Activated gamma-delta T cell treated with anti-CD3 and anti-CD28 coated beads, Interleukin-2, amount 50 U/mL, for 16 hours (primary cell): Measurements from ENCODE around the gene PEX11B.

ENCODE experiments used
- DNase-seq: peaks from one replicate; pipeline ENCODE4 v3.0.0-alpha.2; 2020; ENCODE audit warnings: low read depth

The PEX11B gene, protein sequence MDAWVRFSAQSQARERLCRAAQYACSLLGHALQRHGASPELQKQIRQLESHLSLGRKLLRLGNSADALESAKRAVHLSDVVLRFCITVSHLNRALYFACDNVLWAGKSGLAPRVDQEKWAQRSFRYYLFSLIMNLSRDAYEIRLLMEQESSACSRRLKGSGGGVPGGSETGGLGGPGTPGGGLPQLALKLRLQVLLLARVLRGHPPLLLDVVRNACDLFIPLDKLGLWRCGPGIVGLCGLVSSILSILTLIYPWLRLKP

DNA sequence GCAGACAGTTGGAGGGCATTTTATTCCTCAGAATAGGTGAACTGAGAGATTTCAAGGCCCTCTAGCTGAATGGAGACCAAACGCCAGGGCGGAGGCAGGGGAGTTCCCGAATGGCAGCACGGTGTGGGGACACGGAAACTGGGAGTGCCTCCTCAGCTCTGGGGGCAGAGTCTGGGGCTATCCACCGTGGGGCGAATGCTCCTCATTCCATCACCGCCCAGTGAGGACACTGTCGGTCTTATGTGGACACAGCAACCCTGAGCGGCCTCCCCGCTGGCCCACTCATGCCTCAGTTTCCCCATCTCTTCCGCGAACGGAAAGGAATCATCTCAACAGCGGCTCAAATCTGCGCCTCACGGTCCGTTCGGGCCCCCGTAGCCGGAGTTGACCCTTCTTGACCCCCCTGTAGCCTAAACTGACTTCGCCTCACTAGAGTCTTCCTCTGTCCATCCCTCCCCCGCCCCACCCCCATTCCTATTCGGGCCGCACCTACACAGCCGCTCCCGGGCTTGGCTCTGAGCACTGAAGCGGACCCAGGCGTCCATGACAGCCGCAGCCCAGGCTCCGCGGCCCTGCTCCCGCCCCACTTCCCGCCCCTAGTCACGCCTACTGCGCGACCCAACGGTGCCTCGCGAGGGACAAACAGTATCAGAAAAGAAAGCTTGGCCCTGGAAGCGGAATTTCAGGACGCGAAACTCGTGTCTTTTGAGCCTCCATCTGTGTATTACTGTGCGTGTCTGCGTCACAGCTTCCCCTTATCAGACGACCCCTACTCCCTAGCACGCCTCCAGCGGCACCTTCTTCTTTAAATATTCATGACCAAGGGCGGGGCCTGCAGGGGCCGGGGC, at the start of gene PEX11B:
TSS of gene PEX11B (minus strand) at position 574 of the 848 bp plus-strand sequence. CDS start at position 545, 29 bp downstream.
- peak; percentile 90 for DNase-seq

DNA sequence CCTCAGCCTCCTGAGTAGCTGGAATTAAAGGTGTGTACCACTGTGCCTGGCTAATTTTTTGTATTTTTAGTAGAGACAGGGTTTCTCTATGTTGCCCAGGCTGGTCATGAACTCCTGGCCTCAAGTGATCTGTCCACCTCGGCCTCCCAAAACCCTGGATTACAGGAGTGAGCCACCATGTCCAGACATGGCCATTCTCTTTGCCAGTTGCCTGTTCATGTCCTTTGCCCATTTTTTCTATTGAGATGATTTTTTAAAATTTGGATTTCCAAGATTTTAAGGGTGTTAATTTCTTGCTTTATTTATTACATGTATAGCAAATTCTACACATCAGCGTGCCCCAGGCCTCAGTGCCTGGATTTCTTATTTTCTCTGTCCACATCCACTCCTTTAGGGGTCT, 48.8 kb upstream of the PEX11B start:
- DNase-seq: no peak

DNA sequence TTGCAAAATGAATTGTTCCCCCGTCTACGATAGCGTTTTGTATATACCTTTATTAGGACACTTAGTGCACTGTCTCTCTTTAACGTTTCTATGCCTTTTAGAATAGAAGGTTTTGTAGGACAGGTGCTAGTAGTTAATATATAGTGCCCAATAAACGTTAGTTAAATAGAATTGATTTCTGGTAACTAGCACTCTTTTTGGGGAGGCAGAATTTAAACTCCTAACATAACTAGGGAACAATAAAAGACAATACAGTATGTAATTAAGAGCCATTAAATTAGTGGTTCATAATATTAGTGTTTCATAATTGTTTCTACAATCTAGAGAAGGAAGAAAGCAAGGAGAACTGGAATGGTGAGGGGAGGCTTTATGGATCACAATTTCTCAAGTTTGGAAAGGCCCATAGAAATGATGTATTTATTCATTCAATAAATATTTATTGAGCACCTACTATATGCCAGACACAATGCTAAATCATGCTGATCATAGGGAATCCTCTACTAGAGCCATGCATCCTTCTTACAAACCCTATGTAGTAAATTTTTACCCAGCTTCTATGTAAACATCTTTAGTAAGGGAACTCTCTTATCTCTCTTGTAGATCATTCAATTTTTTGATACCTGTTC, 46.7 kb upstream of the PEX11B start:
- DNase-seq: no peak

DNA sequence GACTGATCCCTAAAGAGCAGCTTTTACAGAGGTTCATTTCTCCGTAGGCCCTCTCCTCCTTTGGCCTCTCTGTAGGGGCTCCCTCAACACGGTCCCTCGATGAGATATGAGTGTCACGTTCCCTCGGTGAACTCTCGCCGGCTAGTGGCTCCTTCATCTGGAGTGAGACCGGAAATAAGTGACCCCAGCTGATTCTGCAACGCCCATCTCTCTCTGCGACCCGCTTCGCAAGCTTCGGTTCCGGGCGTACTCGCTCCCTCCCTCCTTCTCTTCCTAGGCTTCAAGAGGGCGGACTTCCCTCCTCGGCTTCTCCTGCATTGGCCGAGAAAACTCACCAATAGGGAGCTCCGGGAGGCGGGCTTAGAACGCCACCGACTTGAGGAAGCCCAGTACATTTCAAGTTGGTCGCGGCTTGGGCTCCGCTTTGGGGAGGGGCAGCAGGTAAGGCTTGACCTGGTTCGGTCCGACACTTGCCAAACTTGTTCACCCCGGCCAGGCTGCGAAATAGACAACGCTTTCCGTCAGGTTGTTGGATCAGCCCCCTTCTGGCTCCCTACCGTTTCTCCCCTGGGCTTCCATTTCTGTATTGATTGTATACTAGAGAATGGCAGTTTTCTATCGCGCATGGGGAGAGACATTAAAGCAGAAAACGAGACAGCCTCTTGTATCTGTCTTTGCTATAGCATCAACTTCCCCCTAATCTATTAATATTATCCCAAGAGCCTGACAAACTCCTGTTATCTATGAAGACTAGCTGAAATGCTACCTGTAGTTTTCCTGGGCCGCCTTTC, 46.0 kb upstream of the PEX11B start, which contains the start of the genes ANKRD34A and POLR3GL:
TSS of gene ANKRD34A (minus strand) at position 248 of the 791 bp plus-strand sequence. CDS start 2,816 bp downstream, outside the sequence.
TSS of gene POLR3GL (plus strand) at position 363 of the 791 bp plus-strand sequence. CDS start 10,176 bp downstream, outside the sequence.
- peak; percentile 85 for DNase-seq

DNA sequence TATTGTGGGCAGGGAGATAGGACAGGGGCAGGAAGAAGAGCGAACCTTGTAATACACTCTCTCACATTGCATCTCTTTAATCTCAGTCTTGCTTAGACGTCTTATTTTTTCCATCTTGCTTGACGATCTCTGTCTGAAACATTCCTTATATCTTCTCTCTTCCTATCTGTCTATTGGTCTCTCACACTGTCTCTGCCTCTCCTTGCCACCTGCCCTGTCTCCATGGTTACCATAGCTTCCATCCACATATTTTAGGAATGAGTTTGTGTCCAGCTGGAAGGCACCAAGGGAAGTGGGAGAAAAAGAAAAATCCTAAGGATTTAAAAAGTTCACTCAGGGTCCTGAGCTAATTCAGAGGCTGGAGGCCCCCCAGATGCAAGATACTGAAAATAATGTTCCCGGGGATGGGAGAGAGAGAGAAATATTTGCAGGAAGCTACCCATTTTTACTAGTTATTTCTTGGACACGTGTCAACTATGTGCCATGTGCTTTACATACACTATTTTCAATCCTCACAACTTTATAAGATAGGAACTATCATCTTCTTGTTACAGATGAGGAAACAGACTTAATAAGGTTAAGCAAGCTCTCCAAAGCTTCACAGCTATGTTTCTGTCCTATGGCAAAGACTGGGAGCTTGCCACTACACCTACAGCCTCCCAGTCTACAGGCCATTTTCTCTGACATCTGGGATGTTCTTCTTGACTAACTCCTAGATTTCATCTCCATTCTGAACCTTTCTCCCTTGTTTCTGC, 44.9 kb upstream of the PEX11B start:
- DNase-seq: no peak

DNA sequence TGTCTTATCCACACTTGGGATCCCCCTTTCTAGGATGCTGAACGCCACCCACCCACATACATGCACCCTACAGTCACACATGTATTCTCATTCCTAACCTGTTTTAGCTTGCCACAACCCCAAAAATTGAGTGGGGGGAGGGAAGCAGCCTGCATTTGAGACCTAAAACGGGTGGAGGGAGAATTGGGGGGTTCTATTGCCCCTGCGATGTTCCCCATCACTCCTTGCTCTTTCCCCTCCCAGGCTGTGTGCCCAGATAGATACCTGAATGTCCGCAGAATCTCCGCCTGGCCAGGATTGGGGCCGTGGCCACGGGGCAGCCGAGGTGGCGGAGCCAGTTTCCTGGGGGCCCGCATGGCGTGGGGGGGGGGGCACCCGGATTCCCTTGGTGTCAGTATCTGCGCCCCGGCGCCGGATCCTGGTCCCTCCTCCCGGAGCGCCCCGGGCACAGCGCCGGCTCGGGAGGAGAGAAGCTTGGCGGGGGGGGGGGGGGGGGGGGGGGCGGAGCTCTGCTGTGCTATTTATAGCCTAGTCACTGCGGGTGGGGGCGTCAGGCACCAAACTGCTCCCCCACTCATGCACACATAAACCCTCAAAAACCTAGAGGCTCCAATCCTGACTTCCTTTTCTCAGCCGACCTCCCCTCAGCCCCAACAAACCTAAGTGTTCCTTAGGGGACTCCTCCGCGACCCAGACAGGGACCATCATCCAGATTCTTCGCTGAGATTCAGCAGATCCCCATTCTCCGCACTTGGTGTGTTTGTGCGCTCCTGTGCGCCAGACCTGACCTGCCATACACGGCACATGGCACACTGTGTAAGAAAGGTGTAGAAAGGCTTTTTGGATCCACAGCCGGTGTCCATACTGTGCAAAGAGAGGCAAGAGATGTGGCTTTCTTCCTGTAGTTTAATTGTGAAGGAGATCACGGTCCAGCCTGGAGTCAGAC, 43.9 kb upstream of the PEX11B start:
- no peak for DNase-seq

DNA sequence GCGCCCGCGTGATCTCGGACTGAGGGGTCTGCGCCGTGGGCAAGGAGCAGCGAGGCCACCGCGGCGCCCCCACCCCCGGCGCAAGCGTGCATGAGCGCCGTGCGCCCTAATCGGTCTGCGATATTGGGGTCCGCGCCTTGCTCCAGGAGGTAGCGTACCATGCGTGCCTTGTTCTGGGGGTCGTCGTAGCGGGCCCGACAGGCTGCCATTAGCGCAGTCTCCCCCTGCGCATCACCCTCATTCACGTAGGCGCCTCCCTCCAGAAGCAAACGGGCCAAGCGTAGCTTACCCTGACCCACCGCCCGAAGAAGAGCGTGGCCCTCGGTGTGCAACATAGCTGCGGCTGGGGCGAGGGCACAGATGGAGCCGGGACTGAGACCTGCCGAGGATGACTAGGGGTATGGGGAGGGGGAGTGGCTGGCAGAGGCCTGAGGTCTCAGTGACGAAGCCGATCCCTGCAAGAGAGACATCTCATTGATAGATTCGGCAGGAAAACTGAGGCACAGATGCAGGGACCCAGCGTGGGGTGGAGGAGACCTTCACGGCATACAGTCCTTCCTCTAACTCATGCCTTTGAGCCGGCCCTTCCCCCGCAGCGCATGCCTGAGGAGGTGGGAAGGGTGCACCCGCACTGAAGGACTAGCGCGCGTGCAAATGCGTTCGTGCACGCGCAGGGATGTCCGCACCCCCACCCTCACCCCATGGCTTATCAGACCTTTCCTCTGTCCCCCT, 43.1 kb upstream of the PEX11B start:
- DNase-seq: no peak

DNA sequence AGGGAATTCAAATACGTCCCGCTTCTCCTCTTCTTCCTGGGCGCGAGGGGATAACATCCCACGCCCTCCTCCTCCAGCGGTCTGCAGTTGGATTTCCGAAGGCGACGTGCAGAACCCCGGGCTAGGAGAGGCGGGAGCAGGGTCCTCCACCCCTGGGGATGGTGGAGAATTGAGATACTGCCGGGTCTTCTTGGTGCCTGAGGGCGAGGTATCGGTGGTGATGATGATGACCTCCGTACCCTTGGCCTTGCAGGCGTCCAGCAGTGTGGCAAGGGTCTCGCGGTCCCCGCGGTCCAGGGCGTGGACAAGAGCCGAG, 42.5 kb upstream of the PEX11B start:
- DNase-seq: no peak

DNA sequence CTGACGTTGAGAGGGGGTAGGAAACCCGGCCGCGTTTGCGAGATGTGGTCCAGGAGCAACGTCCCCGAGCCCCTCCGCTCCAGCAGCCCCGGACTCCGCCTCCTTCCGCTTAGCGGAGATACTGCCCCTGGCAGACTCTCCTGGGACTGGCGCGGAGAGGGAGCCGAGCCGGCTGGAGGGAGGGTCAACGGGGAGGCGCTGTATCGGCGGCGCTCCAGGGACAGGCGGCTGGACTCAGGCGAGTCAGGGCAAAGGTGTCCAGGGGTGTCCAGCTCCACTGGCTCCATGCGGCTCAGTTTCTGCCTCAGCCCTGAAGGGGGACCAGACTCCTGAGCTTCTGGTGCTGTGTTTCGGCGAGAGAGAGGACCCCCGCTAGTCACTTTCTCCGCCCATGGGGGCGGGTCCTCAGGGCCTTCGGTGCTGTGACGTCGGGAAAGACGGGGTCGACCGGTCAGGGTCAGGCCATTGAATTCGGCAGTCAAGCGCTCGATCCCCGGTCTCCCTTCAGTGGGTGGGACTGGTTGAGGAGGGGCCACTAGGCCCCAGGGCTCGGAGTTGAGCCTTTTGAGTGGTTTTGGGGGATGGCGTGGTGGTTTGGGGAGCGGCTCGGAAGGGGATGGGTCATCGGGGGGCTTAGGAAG, 42.1 kb upstream of the PEX11B start:
- DNase-seq: no peak

DNA sequence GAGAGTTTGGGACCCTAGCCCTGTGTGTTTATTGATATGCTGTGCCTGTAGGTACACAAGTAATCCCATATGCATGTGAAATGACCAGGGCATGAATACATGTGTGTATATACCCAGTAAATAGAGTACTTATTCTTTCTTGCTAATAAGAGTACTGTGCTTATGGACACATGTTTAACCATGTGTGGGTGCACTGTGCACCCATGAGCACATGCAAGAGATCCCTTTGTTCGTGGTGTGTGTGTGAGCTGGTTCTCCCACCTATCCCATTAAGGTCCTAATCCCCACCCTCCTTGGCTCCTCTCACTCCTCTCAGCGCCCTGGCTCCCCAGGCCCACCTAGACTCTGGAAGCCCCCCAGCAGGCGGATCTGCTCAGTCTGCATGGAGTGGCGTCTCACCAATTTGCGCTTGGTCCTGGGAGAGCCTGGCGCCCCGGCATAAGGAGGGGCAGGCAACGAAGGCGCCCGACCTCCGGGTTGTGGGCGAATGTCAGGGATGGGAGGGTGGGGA, 41.5 kb upstream of the PEX11B start:
- DNase-seq: no peak

DNA sequence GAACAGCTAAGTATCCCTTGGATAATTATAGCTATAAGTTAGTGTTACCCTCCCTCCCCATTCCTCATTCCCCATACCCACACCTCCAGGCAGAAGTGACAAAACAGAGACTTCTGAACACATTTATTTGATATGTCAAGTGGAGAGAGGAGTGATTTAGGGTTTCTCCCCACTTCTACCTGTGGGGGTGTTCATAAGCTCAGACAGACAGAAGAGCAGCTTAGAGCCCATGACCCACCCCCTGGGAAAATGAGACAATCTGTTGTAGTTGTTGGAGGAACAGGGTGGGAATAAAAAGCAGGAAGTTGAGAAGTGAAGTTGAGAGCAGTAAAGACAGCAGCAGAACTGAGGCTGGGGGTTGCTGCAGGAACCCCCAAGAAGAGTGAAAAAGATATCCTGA, 40.8 kb upstream of the PEX11B start:
- DNase-seq: no peak

DNA sequence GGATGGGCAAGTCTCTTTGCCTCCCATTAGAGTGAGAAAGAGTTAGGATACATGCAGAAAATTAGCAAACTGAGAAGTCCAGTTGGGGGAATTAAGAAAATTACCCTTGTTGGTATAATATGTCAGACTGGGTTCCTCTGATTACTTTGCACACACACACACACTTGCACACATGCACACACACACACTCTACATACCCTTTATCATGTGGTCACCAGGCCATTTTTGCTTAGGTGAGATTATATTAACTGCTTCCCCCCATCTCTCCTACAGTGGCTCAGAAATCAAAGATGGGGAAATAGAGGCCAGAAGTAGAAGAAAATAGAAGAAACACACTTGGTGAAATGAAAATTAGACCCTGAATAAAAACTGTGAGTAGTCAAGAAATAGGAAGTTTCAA, 40.2 kb upstream of the PEX11B start:
- DNase-seq: no peak

DNA sequence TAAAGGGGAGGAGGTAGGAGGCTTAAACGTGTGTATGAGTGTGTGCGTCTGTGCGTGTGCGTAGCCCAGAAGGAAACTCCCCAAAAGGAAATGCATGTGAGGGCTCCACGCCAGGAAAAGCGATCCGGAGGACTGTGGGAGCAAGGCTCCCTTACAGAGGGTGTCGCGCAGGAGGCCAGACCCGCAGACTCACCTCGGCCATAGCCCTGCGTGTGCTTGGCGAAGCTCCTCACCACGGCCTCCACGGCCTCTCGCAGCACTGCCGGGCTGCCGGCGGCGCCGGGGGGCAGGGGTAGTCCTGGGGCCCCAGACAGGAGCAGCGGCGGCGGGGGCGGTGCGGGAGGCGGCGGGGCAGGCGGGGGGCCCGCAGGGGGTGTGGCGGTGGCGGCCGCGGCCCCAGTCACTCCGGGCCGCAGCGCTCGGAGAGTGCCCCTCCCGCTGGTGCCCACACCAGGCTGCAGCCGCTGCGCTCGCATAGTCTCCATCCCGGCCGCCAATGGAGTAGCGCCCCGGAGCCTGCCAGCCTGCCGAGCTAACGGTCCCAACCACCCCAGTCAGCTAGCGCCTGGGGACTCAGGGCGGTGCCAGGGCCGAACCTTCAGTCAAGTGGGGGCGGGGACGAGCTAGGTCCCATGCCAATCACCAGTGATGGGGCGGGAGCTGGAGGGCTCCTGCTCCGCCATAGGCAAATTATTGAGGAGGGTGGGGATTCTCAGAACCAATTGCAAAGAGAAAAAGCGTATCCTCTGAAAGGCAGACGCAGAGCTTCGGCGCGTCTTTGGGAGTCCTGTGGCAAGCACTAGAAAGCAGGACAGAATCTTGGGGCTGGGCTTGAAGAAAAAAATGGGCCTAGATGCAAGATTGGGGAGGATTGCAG, 39.2 kb upstream of the PEX11B start, which contains the start of gene LIX1L:
TSS of gene LIX1L (minus strand) at position 575 of the 877 bp plus-strand sequence. CDS start at position 485, 90 bp downstream.
- DNase-seq: peak; percentile 93

DNA sequence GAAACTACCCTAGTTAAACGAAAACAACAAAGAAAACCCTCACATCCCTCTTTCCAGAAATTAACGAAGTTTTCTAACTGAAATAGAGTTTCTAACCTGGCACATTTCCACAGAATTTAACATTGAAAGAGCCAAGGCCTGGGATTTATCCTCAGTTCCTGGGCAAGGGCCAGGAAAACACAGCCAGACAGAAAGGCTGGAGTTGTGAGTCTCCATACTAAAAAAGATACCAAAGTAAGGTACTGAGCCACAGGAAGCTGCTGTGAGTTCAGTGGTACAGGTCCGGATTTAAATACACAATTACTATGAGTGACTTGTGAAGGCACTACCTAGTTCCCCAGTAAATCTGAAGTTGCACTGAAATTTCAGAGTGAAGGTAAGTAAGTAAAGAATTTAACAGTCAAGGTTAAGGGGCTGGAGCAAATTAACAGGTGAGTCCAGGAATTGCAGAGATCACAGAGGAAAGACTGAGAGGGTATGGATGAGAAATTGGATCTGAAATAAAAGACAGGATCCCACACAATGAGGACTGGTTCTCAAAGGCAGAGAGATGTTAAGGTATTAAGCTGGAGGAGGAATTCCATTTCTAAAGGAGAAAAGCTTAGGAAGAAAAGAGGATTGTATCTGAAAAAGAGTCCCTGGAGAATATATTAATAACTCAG, 38.4 kb upstream of the PEX11B start:
- no peak for DNase-seq

DNA sequence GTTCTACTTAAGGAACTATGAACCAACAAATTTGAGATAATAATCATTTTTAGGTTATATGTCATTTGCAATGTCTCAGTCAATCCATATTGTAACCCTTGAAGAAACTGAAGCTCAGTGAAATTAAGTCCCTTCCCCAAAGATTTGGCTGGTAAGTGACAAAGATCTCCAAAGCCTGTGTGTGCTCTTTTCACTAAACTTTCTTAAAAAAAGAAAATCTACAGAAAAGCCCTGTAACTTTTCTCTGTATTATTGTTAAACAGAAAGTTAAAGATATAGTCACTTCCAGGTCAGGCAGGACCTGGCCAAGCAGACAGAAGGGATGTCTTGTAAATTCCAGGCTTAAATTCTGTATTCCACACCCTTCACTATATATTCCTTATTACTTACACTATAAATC, 37.8 kb upstream of the PEX11B start:
- DNase-seq: no peak

DNA sequence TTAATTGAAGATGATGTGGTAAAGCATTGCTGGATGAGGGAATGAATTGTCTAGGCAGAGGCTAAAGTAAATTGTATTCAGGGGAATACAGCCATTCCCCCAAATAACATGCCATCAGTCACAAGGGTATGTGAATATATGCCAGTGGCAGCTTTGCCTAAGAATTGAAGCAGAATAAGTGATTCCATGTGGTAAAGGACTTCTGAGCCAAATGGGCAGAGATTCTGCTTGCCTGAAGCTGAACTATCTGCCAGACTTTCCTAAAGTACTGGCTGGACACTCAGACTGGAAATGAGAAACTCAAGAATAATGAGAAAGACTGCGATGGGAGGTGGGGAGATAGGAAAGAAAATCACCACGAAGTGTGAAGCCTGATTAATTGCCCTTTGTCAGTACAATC, 36.9 kb upstream of the PEX11B start:
- no peak for DNase-seq

DNA sequence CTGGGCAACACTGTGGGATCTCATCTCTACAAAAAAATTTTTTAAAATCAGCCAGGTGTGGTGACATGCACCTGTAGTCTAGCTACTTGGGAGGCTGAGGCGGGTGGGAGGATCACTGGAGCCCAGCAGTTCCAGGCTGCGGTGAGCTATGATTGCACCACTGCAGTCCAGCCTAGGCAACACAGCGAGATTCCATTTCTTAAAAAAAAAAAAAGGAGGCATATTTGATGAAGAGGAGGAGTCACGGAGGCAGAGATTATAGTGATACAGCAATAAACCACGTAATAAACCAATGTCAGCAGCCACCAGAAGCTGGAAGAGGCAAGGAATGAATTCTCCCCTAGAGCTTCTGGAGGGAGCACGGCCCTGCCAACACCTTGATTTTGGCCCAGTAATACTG, 35.3 kb upstream of the PEX11B start:
- DNase-seq: no peak
